ENCODE results near the gene STK32B. TPM values are rescaled to one million over a fixed set of nuclear protein-coding genes. Genes with fewer than 3 reads are reported as not detected.
"Not testable (repeated sequence)": the region's sequence is repeated elsewhere in the genome, so short reads cannot be mapped to it uniquely, and the experiment has no call there.

The STK32B gene
- total RNA-seq, 4 donors from 2014 or later, result 2.4 to 3.9 (median 3.1) TPM

GRCh38 chr4:5055411-5055810 is 4.1 kb downstream of the STK32B start:
- no peak for TF ChIP-seq CTCF (IDR thresholded peaks at IDR 0.05)
- ATAC-seq (ENCODE audit: low FRiP score) (no peak), DNase-seq (ENCODE audit: low spot score) (no peak)

GRCh38 chr4:5066101-5066500 is 14.8 kb downstream of the STK32B start:
- no peak for ATAC-seq (ENCODE audit: low FRiP score)
- no peak for DNase-seq (ENCODE audit: low spot score)
- TF ChIP-seq CTCF (IDR thresholded peaks at IDR 0.05), result no peak

- not testable (repeated sequence) for ATAC-seq (ENCODE audit: low FRiP score); DNase-seq (ENCODE audit: low spot score)
Observed at GRCh38 chr4:5066968-5067367, 15.7 kb downstream of the STK32B start.

- ATAC-seq (ENCODE audit: low FRiP score), result no peak
- no peak for DNase-seq (ENCODE audit: low spot score)
- TF ChIP-seq CTCF (IDR thresholded peaks at IDR 0.05), result no peak
Observed at GRCh38 chr4:5067908-5068307, 16.6 kb downstream of the STK32B start.

GRCh38 chr4:5069901-5070300 is 18.6 kb downstream of the STK32B start:
- TF ChIP-seq CTCF (IDR thresholded peaks at IDR 0.05), result no peak
- DNase-seq (ENCODE audit: low spot score), result no peak
- no peak for ATAC-seq (ENCODE audit: low FRiP score)

- TF ChIP-seq CTCF (IDR thresholded peaks at IDR 0.05), result no peak
- no peak for DNase-seq (ENCODE audit: low spot score)
- no peak for ATAC-seq (ENCODE audit: low FRiP score)
Observed at GRCh38 chr4:5072948-5073347, 21.7 kb downstream of the STK32B start.

- ATAC-seq (ENCODE audit: low FRiP score), result no peak
- no peak for TF ChIP-seq CTCF (IDR thresholded peaks at IDR 0.05)
- no peak for DNase-seq (ENCODE audit: low spot score)
Observed at GRCh38 chr4:5078009-5078408, 26.7 kb downstream of the STK32B start.

GRCh38 chr4:5079581-5079980 is 28.3 kb downstream of the STK32B start:
- DNase-seq (ENCODE audit: low spot score), result no peak
- no peak for TF ChIP-seq CTCF (IDR thresholded peaks at IDR 0.05)

More at GRCh38 chr4:5079581-5079980, 28.3 kb downstream of the STK32B start:
- no peak for ATAC-seq (ENCODE audit: low FRiP score)

Data from omental fat pad (tissue), 4 donors.